ENCODE results near the gene NTMT1.

NTMT1 gene

DNA sequence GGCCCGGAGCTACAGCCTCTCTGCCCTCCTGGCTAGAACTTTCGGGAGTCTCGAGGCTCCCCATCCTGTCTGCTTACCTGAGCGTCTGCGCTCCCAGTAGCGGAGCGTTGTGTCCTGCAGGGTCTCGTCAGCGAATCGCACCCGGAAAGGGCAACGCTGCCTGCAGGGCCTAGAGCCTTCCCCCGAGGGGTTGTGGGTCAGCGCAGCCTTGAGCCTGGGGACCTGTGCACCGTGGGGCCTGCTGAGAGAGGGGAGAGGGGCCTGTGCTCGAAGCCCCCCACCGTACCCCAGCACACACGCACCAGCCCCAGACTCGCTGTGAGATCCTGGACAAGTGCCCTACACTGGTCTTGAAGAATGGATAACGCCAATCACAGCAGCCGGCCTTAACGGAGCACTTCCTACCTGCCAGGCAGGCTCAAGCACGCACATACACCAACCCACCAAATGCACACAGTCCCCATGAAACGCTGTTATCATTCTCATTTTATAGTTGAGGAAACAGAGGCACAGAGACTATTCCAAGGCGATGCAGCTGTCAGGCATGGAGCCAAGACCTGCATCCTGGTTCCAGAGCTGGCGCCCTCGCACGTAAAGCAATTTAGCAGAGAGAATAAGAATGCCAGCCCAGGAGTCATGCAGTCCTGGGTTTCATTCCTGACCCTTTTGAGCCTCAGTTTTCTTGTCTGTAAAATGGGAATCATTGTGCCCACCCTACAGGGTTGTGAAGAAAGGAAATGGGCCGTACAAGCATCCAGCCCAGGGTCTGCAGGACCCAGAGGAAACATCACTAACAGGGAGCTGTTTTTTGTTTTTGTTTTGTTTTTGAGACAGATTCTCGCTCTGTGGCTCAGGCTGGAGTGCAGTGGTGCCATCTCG lies 10.3 kb upstream of the NTMT1 start:
- Mint-ChIP-seq H3K4me1 (ENCODE audit: low read depth) (peaks cover 9% of the 10 kb centered on the region), H3K27ac (no peak overlapping the region), H3K36me3 (ENCODE audit: low read depth) (no peaks in the 10 kb centered on the region), H3K9me3 (no peaks in the 10 kb centered on the region), H3K4me3 (no peak overlapping the region), H3K27me3 (peaks cover 49% of the 10 kb centered on the region)
- intact Hi-C loops (cut with micrococcal nuclease) = loop anchor here (10.0 kb wide), 1 partner anchor 441 kb away; the partner anchor contains the start of gene IER5L

DNA sequence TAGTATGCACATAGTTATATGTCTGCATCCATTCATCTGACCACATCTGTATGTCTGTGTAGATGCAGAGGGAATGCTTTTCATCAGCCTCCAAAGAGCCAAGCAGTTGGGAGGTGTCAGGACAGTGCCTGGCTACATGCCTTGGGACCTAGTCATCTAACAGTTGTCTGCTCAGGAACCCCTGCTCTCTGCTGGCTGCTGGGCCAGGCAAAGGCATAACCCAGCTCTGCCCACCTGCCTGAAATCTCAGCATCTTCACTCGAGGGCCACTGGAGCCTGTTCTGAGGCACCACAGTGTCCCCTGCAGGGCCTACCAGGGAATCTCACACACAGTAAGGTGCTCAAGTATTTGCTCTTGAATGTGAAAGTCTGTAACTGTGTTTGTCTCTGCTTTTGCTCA lies 8.8 kb upstream of the NTMT1 start:
- Mint-ChIP-seq H3K9me3 (no peaks in the 10 kb centered on the region), H3K4me3 (no peak overlapping the region), H3K4me1 (ENCODE audit: low read depth) (no peaks in the 10 kb centered on the region), H3K36me3 (ENCODE audit: low read depth) (no peaks in the 10 kb centered on the region), H3K27ac (no peak overlapping the region), H3K27me3 (peaks cover 56% of the 10 kb centered on the region)
- intact Hi-C loops (cut with micrococcal nuclease) = loop anchor here (10.0 kb wide), 1 partner anchor 442 kb away; the partner anchor contains the start of gene IER5L

DNA sequence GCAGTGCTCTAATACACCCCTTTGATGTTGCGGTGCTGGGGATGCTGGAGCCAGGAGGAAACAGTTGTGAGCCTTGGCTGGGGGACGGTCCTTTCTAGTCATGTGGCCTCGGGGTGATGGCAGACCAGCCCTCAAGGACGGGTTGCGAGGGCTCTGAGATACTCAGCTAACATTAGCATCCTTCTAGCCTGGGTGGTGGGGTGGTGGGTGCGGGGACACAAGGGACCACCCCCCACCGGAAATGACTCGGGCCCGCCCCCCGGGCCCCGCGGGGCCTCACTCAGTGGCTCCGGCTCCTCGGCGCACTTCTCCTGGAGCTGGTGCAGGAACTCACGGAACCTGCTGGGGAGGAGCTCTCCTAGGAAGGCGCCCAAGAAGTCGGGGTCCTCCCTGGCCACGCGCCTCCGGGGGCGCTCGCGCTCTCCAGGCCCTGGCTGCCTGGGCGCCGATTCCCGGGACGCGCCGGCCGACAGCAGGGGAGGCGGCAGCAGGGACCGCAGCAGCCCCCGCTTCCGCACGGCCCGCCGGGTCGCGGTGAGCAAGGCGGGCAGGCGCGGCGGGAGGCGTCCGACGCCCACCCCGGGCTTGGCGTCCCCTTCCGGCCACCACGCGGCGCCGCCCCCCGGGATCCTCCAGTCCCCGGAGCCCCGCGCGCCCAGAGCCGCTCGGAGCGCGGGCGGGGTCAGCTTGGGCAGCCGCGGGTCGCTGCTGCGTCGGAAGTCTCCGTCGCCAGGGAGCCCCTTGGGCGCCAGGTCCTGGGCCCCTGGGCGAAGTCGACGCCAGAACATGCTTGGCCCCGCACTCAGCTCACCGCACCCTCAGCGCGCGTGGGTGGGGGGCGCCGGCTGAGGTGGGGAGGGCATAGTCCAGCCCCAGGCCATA lies 5.9 kb upstream of the NTMT1 start:
- Mint-ChIP-seq H3K36me3 (ENCODE audit: low read depth) (no peaks in the 10 kb centered on the region), H3K4me3 (peak overlapping the region; percentile 53), H3K27me3 (peaks cover 35% of the 10 kb centered on the region), H3K27ac (no peak overlapping the region), H3K9me3 (no peaks in the 10 kb centered on the region), H3K4me1 (ENCODE audit: low read depth) (peaks cover 21% of the 10 kb centered on the region)
- intact Hi-C loops (cut with micrococcal nuclease) = loop anchor here (10.0 kb wide), 1 partner anchor 445 kb away; the partner anchor contains the start of gene IER5L

DNA sequence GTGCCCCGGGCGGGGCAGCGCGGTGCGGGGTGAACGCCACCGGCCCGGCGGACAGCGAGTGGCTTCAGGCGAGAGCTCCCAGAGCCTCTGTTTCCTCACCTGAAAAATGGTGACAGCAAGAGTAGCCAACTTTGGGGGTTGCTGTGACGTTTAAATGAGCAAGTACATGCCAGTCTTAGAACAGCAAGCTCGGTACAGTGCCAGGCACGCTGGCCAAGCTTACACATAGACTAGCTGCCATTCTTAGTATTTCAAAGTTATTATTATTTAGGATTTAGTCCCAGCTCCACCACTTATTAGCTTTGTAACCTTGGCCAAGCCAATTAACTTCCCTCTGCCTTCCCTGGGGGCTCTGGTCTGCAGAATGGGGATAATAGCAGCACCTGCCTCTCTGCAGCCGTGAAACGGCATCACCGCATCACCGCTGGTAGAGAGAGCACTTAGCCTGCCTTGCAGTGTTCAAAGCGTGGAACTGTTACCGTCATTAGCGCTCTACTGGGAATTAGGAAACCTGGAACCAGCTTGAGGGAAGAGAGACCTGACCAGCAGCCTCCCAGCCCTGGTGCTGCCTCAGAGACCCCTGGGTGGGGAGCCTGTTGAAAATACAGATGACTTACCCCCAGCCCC lies 5.2 kb upstream of the NTMT1 start, which contains the start of gene C9orf50:
Gene C9orf50 (minus strand): TSS at position 433 of the 627 bp plus-strand sequence. CDS start 527 bp downstream, outside the sequence.
- H3K36me3 Mint-ChIP-seq (ENCODE audit: low read depth) = peaks cover under 1% of the 10 kb centered on the region
- peak within 1 kb of the TSS; percentile 53 for H3K4me3 Mint-ChIP-seq
- H3K4me1 Mint-ChIP-seq (ENCODE audit: low read depth) = peaks cover 26% of the 10 kb centered on the region
- H3K27ac Mint-ChIP-seq = no peak within 1 kb of the TSS
- intact Hi-C loops (cut with micrococcal nuclease) = no loop called here
- peaks cover 35% of the 10 kb centered on the region for H3K27me3 Mint-ChIP-seq
- no peaks in the 10 kb centered on the region for H3K9me3 Mint-ChIP-seq

DNA sequence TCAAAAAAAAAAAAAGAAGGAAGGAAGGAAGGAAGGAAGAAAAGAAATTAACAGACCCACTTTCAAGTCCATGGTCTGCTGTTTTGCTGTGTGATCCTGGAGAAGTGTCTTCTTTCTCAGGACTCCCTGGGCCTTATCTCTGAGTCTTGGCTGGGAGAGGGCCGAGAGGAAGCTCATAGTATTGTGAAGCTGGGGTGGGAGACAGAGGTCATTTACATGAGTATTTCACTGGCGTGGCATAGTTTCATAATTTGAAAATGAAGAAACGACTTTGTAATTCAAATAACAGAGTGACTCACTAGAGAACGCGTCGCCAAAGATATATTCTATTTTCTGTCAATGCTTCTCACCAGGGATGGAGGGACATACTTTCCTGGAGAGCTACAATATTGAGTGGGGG lies 2.6 kb upstream of the NTMT1 start:
- Mint-ChIP-seq H3K36me3 (ENCODE audit: low read depth) (peaks cover 22% of the 10 kb centered on the region), H3K4me1 (ENCODE audit: low read depth) (peaks cover 44% of the 10 kb centered on the region), H3K4me3 (no peak overlapping the region), H3K27ac (peak overlapping the region; percentile 31), H3K27me3 (peaks cover 29% of the 10 kb centered on the region), H3K9me3 (no peaks in the 10 kb centered on the region)
- intact Hi-C loops (cut with micrococcal nuclease) = no loop called here

DNA sequence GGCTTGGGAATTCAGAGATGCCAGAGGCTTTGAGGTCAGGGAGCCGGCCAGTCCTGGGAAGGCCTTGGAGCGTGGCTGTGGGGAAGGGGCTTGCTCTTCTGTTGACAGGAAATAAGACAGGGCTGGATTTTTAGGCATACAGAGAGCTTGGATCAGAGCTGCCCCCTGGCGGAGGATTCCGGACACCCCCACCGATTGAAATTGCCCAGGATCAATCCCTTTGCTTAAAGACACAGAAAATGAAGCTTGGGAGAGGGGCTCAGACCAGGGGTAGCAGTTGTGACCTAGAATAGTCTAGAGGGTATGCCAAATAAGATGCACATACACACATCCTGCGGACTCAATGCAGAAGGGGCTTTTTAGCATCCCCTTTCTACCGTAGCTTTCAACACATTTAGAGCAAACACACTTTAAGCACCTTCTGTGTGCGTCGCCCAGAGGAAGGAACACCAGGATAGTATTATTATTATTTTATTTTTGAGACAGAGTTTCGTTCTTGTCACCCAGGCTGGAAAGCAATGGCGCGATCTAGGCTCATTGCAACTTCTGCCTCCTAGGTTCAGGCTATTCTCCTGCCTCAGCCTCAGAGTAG lies 1.7 kb upstream of the NTMT1 start:
- Mint-ChIP-seq H3K4me1 (ENCODE audit: low read depth) (peaks cover 53% of the 10 kb centered on the region), H3K4me3 (no peak overlapping the region), H3K27ac (peak overlapping the region; percentile 41), H3K36me3 (ENCODE audit: low read depth) (peaks cover 30% of the 10 kb centered on the region), H3K27me3 (peaks cover 22% of the 10 kb centered on the region), H3K9me3 (no peaks in the 10 kb centered on the region)
- intact Hi-C loops (cut with micrococcal nuclease) = no loop called here

DNA sequence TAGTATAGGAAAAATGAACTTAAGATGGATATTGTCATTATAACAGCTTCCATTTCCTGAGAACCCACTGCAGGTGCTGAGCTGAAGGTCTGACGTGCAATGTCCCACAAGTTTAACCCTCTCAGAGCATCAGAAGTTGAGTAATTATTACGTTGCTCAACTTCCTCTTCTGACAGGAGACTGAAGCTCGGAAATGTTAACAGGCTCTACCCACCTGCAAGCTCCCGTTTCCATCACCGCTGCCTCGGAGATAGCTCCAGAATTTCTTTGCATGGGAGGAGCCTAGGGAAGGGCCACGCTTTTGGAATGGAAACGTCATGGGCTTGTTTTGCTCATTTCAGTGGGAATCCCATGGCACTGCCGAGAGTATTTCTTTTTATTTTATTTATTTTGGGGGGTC lies 1.0 kb upstream of the NTMT1 start:
- intact Hi-C loops (cut with micrococcal nuclease) = loop anchor here (1.0 kb wide), 1 partner anchor 486 kb away; no protein-coding TSS in a partner anchor
- peaks cover 60% of the 10 kb centered on the region for H3K4me1 Mint-ChIP-seq (ENCODE audit: low read depth)
- peaks cover 36% of the 10 kb centered on the region for H3K36me3 Mint-ChIP-seq (ENCODE audit: low read depth)
- peaks cover 16% of the 10 kb centered on the region for H3K27me3 Mint-ChIP-seq
- H3K9me3 Mint-ChIP-seq = no peaks in the 10 kb centered on the region
- H3K27ac Mint-ChIP-seq = peak overlapping the region; percentile 96
- H3K4me3 Mint-ChIP-seq = peak overlapping the region; percentile 61

DNA sequence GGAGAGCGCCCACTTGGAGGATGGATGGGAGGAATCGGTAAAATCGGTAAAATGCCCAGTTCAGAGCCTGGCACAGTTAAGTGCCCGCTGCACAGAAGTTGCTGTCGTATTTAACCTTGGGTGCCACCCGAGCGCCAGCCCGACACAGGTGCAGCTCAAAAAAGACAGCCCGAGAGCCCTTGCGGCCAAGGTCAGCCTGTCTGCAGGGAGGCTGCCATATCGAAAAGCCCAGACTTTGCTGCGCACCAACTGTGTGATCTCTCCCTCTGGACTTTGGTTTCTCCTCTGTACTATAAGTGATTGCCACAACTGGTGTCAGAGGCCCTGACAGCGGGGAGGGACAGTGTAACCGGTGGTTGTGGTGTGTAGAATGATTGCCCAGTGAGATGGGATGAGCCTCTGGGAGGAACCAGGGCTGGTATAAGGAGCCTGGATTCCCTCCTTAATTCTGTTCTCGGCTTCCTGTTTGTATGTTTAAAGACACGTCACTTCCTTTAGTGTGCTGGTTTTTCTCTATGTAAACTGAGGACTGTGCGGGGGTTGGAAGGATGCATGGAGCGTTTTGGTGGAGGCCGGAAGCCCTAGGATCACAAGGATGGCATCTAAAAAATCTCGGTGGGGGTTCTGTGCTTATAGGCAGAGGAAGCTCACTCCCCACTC lies 792 bp downstream of the NTMT1 start:
- Mint-ChIP-seq H3K4me1 (ENCODE audit: low read depth) (peaks cover 77% of the 10 kb centered on the region), H3K4me3 (peak overlapping the region; percentile 86), H3K27me3 (peaks cover under 1% of the 10 kb centered on the region), H3K27ac (peak overlapping the region; percentile 96), H3K9me3 (no peaks in the 10 kb centered on the region), H3K36me3 (ENCODE audit: low read depth) (peaks cover 54% of the 10 kb centered on the region)
- intact Hi-C loops (cut with micrococcal nuclease) = loop anchor here (2.0 kb wide), 1 partner anchor 16 kb away; the partner anchor contains the start of gene ASB6

DNA sequence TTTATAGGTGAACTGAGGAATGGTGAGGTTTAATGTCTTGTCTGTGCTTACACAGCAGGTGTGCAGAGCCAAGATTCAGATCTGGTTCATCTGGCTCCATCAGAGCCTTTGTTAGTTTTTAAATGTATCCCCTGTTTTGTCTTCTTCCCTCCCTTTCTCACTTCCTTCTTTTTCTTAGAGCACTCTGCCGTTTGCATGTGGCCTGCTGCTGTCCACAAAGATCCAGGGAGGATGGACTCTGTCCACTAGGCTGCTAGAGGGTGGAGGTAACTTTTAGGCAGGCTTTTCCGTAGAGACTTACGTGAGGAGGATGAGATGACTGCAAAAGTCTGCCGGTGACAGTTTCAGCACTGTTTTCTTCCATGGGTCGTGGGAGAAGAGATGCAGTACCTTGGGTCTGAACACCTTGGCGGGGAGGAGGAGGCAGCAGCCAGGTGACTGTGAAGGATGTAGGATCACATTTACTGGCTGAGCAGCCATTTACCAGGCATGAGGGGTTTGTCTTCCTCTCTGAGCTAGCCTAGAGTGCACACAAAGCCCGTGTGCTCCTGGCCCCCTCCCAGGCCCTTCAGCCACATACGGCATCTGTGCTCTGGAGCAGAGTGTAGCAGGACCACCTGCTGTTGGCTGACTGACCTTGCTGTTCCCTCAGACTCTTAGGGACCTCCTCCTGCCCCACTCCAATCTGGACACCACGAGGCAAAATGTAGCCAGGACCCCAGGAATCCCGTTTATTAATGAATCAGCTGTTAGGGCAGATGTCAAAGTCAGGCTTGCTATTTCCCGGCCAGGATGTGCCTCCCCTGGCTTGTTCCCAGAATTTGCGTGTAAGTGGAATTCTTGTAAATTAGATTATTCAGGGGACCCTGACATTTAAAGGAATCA lies 1.8 kb downstream of the NTMT1 start:
- H3K27me3 Mint-ChIP-seq = no peaks in the 10 kb centered on the region
- H3K27ac Mint-ChIP-seq = peak overlapping the region; percentile 96
- intact Hi-C loops (cut with micrococcal nuclease) = loop anchor here (2.0 kb wide), 1 partner anchor 15 kb away; the partner anchor contains the start of gene ASB6
- peaks cover 80% of the 10 kb centered on the region for H3K4me1 Mint-ChIP-seq (ENCODE audit: low read depth)
- H3K9me3 Mint-ChIP-seq = no peaks in the 10 kb centered on the region
- H3K36me3 Mint-ChIP-seq (ENCODE audit: low read depth) = peaks cover 64% of the 10 kb centered on the region
- peak overlapping the region; percentile 61 for H3K4me3 Mint-ChIP-seq

DNA sequence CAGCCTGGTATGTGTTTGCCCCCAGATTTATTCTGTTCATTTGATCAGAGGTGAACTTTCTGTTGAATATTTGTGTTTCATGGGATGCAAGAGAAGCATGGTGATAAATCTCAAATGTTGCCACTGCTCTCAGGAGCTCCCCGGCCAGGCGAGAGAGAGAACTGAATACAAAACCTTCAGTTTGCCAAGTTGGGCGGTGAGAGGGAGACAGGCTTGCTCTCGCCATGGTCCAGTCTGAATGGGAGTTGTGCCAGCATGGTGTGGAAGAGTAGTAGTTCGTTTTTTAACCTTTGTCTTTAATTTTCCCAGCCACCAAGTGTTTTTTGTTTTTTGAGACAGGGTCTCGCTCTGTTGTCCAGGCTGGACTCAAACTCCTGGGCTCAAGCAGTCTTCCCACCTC lies 2.7 kb downstream of the NTMT1 start:
- Mint-ChIP-seq H3K4me3 (no peak overlapping the region), H3K27ac (no peak overlapping the region), H3K36me3 (ENCODE audit: low read depth) (peaks cover 74% of the 10 kb centered on the region), H3K27me3 (no peaks in the 10 kb centered on the region), H3K4me1 (ENCODE audit: low read depth) (peaks cover 71% of the 10 kb centered on the region), H3K9me3 (no peaks in the 10 kb centered on the region)
- intact Hi-C loops (cut with micrococcal nuclease) = no loop called here

DNA sequence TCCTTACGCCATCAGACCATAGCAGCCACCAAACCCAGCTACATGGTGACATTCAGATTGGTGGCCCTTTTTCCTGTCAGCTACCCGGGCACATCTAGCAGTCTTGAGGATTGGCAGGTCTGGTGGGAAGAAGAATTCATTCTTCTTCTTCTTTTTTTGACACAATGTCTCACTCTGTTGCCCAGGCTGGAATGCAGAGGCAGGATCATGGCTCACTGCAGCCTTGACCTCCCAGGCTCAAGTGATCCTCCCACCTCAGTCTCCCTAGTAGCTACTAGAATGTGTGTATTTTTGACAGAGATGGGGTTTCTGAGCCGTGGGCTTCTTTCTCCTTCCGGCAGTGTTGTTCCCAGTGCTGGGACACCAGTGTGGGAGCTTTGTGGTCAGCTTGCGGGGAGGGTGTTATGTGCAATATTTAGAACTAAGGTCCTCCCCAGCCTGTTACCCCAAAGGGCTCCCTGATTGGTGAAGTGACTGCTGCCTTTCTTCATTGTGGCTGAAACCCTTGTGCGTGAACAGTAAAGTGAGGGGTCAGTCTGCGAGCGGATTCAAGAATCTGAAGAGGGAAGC lies 3.4 kb downstream of the NTMT1 start:
- H3K27me3 Mint-ChIP-seq = no peaks in the 10 kb centered on the region
- H3K36me3 Mint-ChIP-seq (ENCODE audit: low read depth) = peaks cover 80% of the 10 kb centered on the region
- peaks cover 65% of the 10 kb centered on the region for H3K4me1 Mint-ChIP-seq (ENCODE audit: low read depth)
- H3K9me3 Mint-ChIP-seq = no peaks in the 10 kb centered on the region
- peak overlapping the region; percentile 27 for H3K27ac Mint-ChIP-seq
- intact Hi-C loops (cut with micrococcal nuclease) = no loop called here
- H3K4me3 Mint-ChIP-seq = no peak overlapping the region

Data from dendritic cell treated with granulocyte-macrophage colony-stimulating factor and Interleukin-4, amounts not matched to agents 40 ng/mL and 50 ng/mL, for 4 days (primary cell).